ENCODE data around the gene FOXB1. TPM values are rescaled to one million over a fixed set of nuclear protein-coding genes. Genes with fewer than 3 reads are reported as not detected.

FOXB1 gene
- polyA plus RNA-seq, 1 donor (not counting 4 experiments of a cell fraction or from before 2014, with no cell fraction given): not detected

- H2AFZ ChIP-seq (ENCODE audit: control insufficient read depth, low read length): no peak overlapping the region
- no peaks in the 10 kb centered on the region for H3K9me1 ChIP-seq (ENCODE audit: control insufficient read depth, extremely low read depth, insufficient read depth, low read length)
- H3K4me1 ChIP-seq (ENCODE audit: control insufficient read depth, extremely low read depth, insufficient read depth, low read length): peaks cover 36% of the 10 kb centered on the region
- peaks cover 2% of the 10 kb centered on the region for H3K9me3 ChIP-seq (ENCODE audit: control insufficient read depth, low read depth, low read length)
- DNase-seq (ENCODE audit: low read depth, low spot score): peak; percentile 69
- no peak for FAIRE-seq
- dilution Hi-C loops (cut with MboI; ENCODE audit: extremely low pct_ligation_motif_present, low sequenced_read_pairs): no loop called here
- H4K20me1 ChIP-seq (ENCODE audit: control insufficient read depth, extremely low read depth, insufficient read depth, low read length): no peaks in the 10 kb centered on the region
- TF ChIP-seq EZH2 (IDR thresholded peaks at IDR 0.05; ENCODE audit: low read length) (no peak), CTCF (optimal IDR thresholded peaks at IDR 0.05 in 1 of 3, IDR thresholded peaks at IDR 0.05 in 1 of 3, conservative IDR thresholded peaks at IDR 0.05 in 1 of 3; ENCODE audit: extremely low read depth in 1 of 3, insufficient read depth in 2 of 3, low read length in 3 of 3) (no peak)
- no peaks in the 10 kb centered on the region for H3K79me2 ChIP-seq (ENCODE audit: control insufficient read depth, insufficient read depth, low read length)
- peak overlapping the region; percentile 13 for H3K4me2 ChIP-seq (ENCODE audit: control insufficient read depth, extremely low read depth, insufficient read depth, low read depth, low read length)
- no peaks in the 10 kb centered on the region for H3K27me3 ChIP-seq (ENCODE audit: control insufficient read depth, extremely low read depth, insufficient read depth, low read length)
- H3K9ac ChIP-seq (ENCODE audit: control insufficient read depth, extremely low read depth, insufficient read depth, low read length): no peak overlapping the region
- H3K36me3 ChIP-seq (ENCODE audit: control insufficient read depth in 2 of 2, extremely low read depth in 1 of 2, insufficient read depth in 2 of 2, low read length in 2 of 2): no peaks in the 10 kb centered on the region
- no peak overlapping the region for H3K4me3 ChIP-seq (ENCODE audit: control insufficient read depth in 2 of 3, extremely low read depth in 1 of 3, insufficient read depth in 2 of 3, low read depth in 1 of 3, low read length in 3 of 3)
- no peak overlapping the region for H3K27ac ChIP-seq (ENCODE audit: control insufficient read depth, insufficient read depth, low read length)
These were observed 50.4 kb downstream of the FOXB1 start for GRCh38 chr15:60054472-60054871.

Measured in keratinocyte (primary cell).